Keratinocyte (primary cell): ENCODE measurements around the gene ZNF597. TPM values are rescaled to one million over a fixed set of nuclear protein-coding genes. Genes with fewer than 3 reads are reported as not detected.
"Not testable (repeated sequence)": the region's sequence is repeated elsewhere in the genome, so short reads cannot be mapped to it uniquely, and the experiment has no call there.

ENCODE experiments used
- DNase-seq: peaks from one replicate; pipeline ENCODE4 v3.0.0-alpha.2; 2011; ENCODE audit warnings: low read depth, missing footprints, low spot score
- FAIRE-seq: peaks from 2 replicates; lab custom pipeline; 2011; peaks lifted over from hg19 to GRCh38; lab: Jason Lieb, UNC
- H2AFZ ChIP-seq: 2 replicates; pipeline ENCODE4 v1.6.0; 2012; ENCODE audit warnings: low read length, control low read depth, inconsistent platforms; ENCODE audit not compliant: control insufficient read depth
- H3K27ac ChIP-seq: 2 replicates; pipeline ENCODE4 v1.5.1; 2011; ENCODE audit warnings: low read length; ENCODE audit not compliant: control insufficient read depth, insufficient read depth
- H3K27me3 ChIP-seq: 3 replicates; pipeline ENCODE4 v1.6.0; 2011; ENCODE audit warnings: low read length; ENCODE audit not compliant: control insufficient read depth, insufficient read depth; ENCODE audit errors: extremely low read depth
- H3K36me3 ChIP-seq, 2 experiments: 2 replicates in 1 of 2; 3 replicates in 1 of 2; pipeline ENCODE4 v1.5.1; 2011; ENCODE audit warnings: low read length in 2 of 2, mild to moderate bottlenecking in 1 of 2; ENCODE audit not compliant: control insufficient read depth in 2 of 2, insufficient read depth in 2 of 2; ENCODE audit errors: extremely low read depth in 1 of 2
- H3K4me1 ChIP-seq: 3 replicates; pipeline ENCODE4 v1.5.1; 2011; ENCODE audit warnings: low read length; ENCODE audit not compliant: control insufficient read depth, insufficient read depth; ENCODE audit errors: extremely low read depth
- H3K4me2 ChIP-seq: 3 replicates; pipeline ENCODE4 v1.6.0; 2011; ENCODE audit warnings: low read depth, low read length; ENCODE audit not compliant: control insufficient read depth, insufficient read depth; ENCODE audit errors: extremely low read depth
- H3K4me3 ChIP-seq, 3 experiments: fragments of 200-600 bp in 1 of 3; sonication (generic) in 1 of 3; 2 replicates in 2 of 3; 3 replicates in 1 of 3; pipeline ENCODE4 v1.5.1; 2011 to 2016; ENCODE audit warnings: low read length in 3 of 3, mild to moderate bottlenecking in 3 of 3, control low read depth in 2 of 3, inconsistent platforms in 1 of 3, low read depth in 1 of 3, mixed read lengths in 1 of 3, mixed run types in 1 of 3, moderate library complexity in 1 of 3; ENCODE audit not compliant: control insufficient read depth in 2 of 3, insufficient read depth in 2 of 3; ENCODE audit errors: extremely low read depth in 1 of 3
- H3K79me2 ChIP-seq: 2 replicates; pipeline ENCODE4 v1.6.0; 2012; ENCODE audit warnings: low read length; ENCODE audit not compliant: control insufficient read depth, insufficient read depth
- H3K9ac ChIP-seq: 3 replicates; pipeline ENCODE4 v1.6.0; 2011; ENCODE audit warnings: low read length; ENCODE audit not compliant: control insufficient read depth, insufficient read depth; ENCODE audit errors: extremely low read depth
- H3K9me1 ChIP-seq: 3 replicates; pipeline ENCODE4 v1.6.0; 2011; ENCODE audit warnings: low read length; ENCODE audit not compliant: control insufficient read depth, insufficient read depth; ENCODE audit errors: extremely low read depth
- H3K9me3 ChIP-seq: 2 replicates; pipeline ENCODE4 v1.5.1; 2012; ENCODE audit warnings: low read depth, low read length; ENCODE audit not compliant: control insufficient read depth
- H4K20me1 ChIP-seq: 3 replicates; pipeline ENCODE4 v1.6.0; 2011; ENCODE audit warnings: low read length; ENCODE audit not compliant: control insufficient read depth, insufficient read depth; ENCODE audit errors: extremely low read depth
- EZH2 ChIP-seq: IDR thresholded peaks from one replicate; pipeline ENCODE4 v1.6.1; 2012; ENCODE audit warnings: inconsistent platforms, mild to moderate bottlenecking, low read length, moderate library complexity
- dilution Hi-C: fragments of 300-500 bp; cut with MboI; formaldehyde crosslinking; loops from one replicate; pipeline ENCODE4 v1.7.0; 2020; ENCODE audit warnings: low sequenced_read_pairs; ENCODE audit not compliant: extremely low pct_ligation_motif_present
- polyA plus RNA-seq, 5 experiments: library from polyadenylated mRNA; depleted of rRNA in 3 of 5; stranded (reverse) in 3 of 5; stranded (forward) in 1 of 5; unstranded in 1 of 5; fragments of >200 nt; gene quantifications; 1 replicate in 1 of 5; 2 replicates in 3 of 5; 3 replicates in 1 of 5; pipeline versions ENCODE4 v1.2.1 to v1.2.3, GENCODE V29; 2011 to 2012; ENCODE audit warnings: missing spikeins in 2 of 5, low read depth in 1 of 5, low replicate concordance in 1 of 5
- TF ChIP-seq, protein P1 (sequence below), 3 experiments: IDR thresholded peaks in 1 of 3; conservative IDR thresholded peaks in 1 of 3; optimal IDR thresholded peaks in 1 of 3; 2 replicates in 2 of 3; 3 replicates in 1 of 3; pipeline versions ENCODE3 to v1.5.1; 2011; ENCODE audit warnings: low read length in 3 of 3, mild to moderate bottlenecking in 3 of 3, moderate library complexity in 2 of 3, control low read depth in 1 of 3, inconsistent platforms in 1 of 3; ENCODE audit not compliant: insufficient read depth in 2 of 3; ENCODE audit errors: extremely low read depth in 1 of 3

ZNF597 gene
- polyA plus RNA-seq, 1 donor (not counting 4 experiments of a cell fraction or from before 2014, with no cell fraction given), result 1.7 TPM

DNA sequence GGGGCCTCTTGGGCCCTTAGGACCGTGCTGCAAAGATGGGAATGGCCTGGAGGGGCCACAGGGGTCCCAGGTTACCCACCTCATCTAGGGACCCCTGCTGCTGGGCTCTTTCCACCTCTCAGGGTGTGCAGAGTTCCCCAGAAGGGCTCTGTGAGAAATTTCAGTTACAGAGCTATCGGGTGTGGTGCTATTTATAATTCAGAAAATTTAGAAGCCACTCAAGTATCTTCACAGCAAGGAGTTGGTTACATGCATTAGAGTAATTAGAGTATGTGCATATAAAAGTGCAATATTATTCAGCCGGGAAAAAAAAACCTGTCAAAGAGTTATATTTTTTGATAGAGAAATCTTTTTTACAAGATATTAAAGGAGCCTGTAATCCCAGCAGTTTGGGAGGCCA lies 33.1 kb upstream of the ZNF597 start:
- Histone ChIP-seq H3K79me2 (peaks cover 58% of the 10 kb centered on the region), H2AFZ (no peak overlapping the region), H3K9me1 (no peaks in the 10 kb centered on the region), H3K4me3 (no peak overlapping the region), H3K4me2 (no peak overlapping the region), H3K9me3 (no peaks in the 10 kb centered on the region), H3K4me1 (no peaks in the 10 kb centered on the region), H4K20me1 (peaks cover 4% of the 10 kb centered on the region), H3K27ac (no peak overlapping the region), H3K27me3 (no peaks in the 10 kb centered on the region), H3K36me3 (peaks cover 8 to 16% of the 10 kb centered on the region in 2 experiments), H3K9ac (no peak overlapping the region)
- dilution Hi-C loops, result no loop called here
- no peak for DNase-seq
- no peak for FAIRE-seq
- TF ChIP-seq, protein P1, sequence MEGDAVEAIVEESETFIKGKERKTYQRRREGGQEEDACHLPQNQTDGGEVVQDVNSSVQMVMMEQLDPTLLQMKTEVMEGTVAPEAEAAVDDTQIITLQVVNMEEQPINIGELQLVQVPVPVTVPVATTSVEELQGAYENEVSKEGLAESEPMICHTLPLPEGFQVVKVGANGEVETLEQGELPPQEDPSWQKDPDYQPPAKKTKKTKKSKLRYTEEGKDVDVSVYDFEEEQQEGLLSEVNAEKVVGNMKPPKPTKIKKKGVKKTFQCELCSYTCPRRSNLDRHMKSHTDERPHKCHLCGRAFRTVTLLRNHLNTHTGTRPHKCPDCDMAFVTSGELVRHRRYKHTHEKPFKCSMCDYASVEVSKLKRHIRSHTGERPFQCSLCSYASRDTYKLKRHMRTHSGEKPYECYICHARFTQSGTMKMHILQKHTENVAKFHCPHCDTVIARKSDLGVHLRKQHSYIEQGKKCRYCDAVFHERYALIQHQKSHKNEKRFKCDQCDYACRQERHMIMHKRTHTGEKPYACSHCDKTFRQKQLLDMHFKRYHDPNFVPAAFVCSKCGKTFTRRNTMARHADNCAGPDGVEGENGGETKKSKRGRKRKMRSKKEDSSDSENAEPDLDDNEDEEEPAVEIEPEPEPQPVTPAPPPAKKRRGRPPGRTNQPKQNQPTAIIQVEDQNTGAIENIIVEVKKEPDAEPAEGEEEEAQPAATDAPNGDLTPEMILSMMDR (optimal IDR thresholded peaks at IDR 0.05 in 1 of 3, IDR thresholded peaks at IDR 0.05 in 1 of 3, conservative IDR thresholded peaks at IDR 0.05 in 1 of 3; ENCODE audit: extremely low read depth in 1 of 3, insufficient read depth in 2 of 3, low read length in 3 of 3), result no peak

DNA sequence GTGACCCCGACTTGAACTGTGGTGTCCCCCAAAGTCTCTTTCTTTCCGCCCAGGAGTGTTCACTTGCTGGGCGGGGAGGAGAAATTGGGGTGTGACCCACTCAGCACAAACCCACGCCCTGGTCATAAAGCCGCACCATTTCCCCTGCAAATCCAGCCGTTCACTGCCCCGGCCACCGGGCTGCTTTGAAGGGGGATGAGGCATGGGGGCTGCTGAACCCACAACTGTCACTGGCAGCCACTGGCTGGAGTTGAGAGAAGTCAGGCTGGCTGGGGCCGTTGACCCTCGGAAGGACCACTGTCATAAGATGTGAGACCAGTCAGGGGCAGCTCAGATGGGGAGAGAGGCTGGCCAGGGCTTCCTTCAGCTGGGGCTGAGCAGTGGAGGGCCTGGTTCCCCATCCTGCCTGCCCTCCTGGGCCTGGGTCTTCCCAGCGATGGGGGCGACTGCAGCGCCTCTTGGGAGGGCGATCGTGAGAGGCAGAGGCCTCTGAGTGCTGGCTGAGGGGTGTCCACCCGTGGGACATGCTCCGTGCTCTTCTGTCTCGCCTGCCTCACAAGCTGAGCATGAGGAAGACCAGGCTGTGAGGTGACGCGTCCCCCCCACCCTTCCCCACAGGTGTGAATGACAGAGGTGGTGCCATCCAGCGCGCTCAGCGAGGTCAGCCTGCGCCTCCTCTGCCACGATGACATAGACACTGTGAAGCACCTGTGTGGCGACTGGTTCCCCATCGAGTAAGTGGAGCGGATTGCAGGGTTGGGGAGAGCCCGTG lies 32.5 kb upstream of the ZNF597 start:
- Histone ChIP-seq H4K20me1 (peaks cover 6% of the 10 kb centered on the region), H3K9me1 (no peaks in the 10 kb centered on the region), H3K79me2 (peaks cover 64% of the 10 kb centered on the region), H3K9ac (no peak overlapping the region), H3K4me1 (no peaks in the 10 kb centered on the region), H3K4me3 (no peak overlapping the region), H3K36me3 (peaks cover 7 to 13% of the 10 kb centered on the region in 2 experiments), H3K27ac (no peak overlapping the region), H3K9me3 (no peaks in the 10 kb centered on the region), H2AFZ (no peak overlapping the region), H3K4me2 (no peak overlapping the region), H3K27me3 (no peaks in the 10 kb centered on the region)
- TF ChIP-seq, protein P1 (optimal IDR thresholded peaks at IDR 0.05 in 1 of 3, IDR thresholded peaks at IDR 0.05 in 1 of 3, conservative IDR thresholded peaks at IDR 0.05 in 1 of 3; ENCODE audit: extremely low read depth in 1 of 3, insufficient read depth in 2 of 3, low read length in 3 of 3), result no peak
- no peak for TF ChIP-seq EZH2
- FAIRE-seq (no peak), DNase-seq (no peak)
- dilution Hi-C loops, result no loop called here

DNA sequence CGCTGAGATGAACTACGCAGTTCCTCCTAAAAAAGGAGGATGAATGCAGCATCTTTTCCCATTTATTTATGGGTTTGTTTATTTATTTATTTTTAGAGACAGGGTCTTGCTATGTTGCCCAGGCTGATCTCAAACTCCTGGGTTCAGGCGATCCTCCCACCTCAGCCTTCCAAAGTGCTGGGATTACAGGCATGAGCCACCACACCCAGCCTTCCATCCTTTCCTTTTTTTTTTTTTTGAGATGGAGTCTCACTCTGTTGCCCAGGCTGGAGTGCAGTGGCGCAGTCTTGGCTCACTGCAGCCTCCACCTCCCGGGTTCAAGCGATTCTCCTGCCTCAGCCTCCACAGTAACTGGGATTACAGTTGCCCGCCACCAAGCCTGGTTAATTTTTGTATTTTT lies 31.6 kb upstream of the ZNF597 start:
- FAIRE-seq, H3K4me1 ChIP-seq, H3K27me3 ChIP-seq, H3K27ac ChIP-seq, H3K9ac ChIP-seq, dilution Hi-C loops, H3K4me2 ChIP-seq, H2AFZ ChIP-seq, H3K4me3 ChIP-seq, DNase-seq, H3K9me3 ChIP-seq, H3K9me1 ChIP-seq: not testable (repeated sequence)
- Histone ChIP-seq H3K36me3 (peaks cover 7 to 13% of the 10 kb centered on the region in 2 experiments), H4K20me1 (peaks cover 12% of the 10 kb centered on the region), H3K79me2 (peaks cover 73% of the 10 kb centered on the region)
